T-helper 17 cell (primary cell): ENCODE measurements around the gene HSPA1L. TPM values are rescaled to one million over a fixed set of nuclear protein-coding genes. Genes with fewer than 3 reads are reported as not detected.
"Not testable (repeated sequence)": the region's sequence is repeated elsewhere in the genome, so short reads cannot be mapped to it uniquely, and the experiment has no call there.

Experiments
- ATAC-seq: fragments of 150-1000 bp; cut with Tn5 transposase; 2 replicates; pipeline ENCODE4 v1.10.0; 2021; ENCODE audit warnings: mild to moderate bottlenecking, moderate library complexity
- DNase-seq, 3 donors: peaks; one replicate each; pipeline versions ENCODE4 v3.0.0 to v3.0.0-alpha.2; 2020 to 2021
- H3K9me3 ChIP-seq: one replicate; pipeline ENCODE4 v1.7.0; 2013; ENCODE audit warnings: low read length, mild to moderate bottlenecking; ENCODE audit not compliant: control insufficient read depth, poor library complexity, severe bottlenecking
- H3K27ac Mint-ChIP-seq: one replicate; pipeline ENCODE4 v1.8.0; 2022; ENCODE audit warnings: mild to moderate bottlenecking, moderate library complexity, mixed read lengths
- H3K27me3 Mint-ChIP-seq: one replicate; pipeline ENCODE4 v1.8.0; 2022; ENCODE audit warnings: mixed read lengths
- H3K36me3 Mint-ChIP-seq: one replicate; pipeline ENCODE4 v1.8.0; 2022; ENCODE audit warnings: low read depth, mixed read lengths
- H3K4me1 Mint-ChIP-seq: one replicate; pipeline ENCODE4 v1.8.0; 2022; ENCODE audit warnings: mild to moderate bottlenecking, mixed read lengths
- H3K4me3 Mint-ChIP-seq: one replicate; pipeline ENCODE4 v1.8.0; 2022; ENCODE audit warnings: mild to moderate bottlenecking, moderate library complexity, mixed read lengths
- total RNA-seq, 4 donors: library from RNA in 2 of 4; stranded (reverse) in 2 of 4; gene quantifications; one replicate each; pipeline ENCODE4 v1.2.3 and lab custom pipeline; 2022 to 2026

The HSPA1L gene
- total RNA-seq, 2 donors from 2014 or later = 3.4 to 3.5 TPM

GRCh38 chr6:31831350-31832215, 16.5 kb upstream of the HSPA1L start:
- no peaks in the 10 kb centered on the region for H3K27me3 Mint-ChIP-seq
- H3K4me1 Mint-ChIP-seq = peaks cover 31% of the 10 kb centered on the region
- no peaks in the 10 kb centered on the region for H3K9me3 ChIP-seq
- H3K4me3 Mint-ChIP-seq = peak overlapping the region; percentile 94
- no peak for ATAC-seq
- no peak overlapping the region for H3K27ac Mint-ChIP-seq
- DNase-seq = no peak
- peaks cover 2% of the 10 kb centered on the region for H3K36me3 Mint-ChIP-seq

- ATAC-seq (no peak), DNase-seq (no peak)
- peaks cover 25% of the 10 kb centered on the region for H3K4me1 Mint-ChIP-seq
- no peaks in the 10 kb centered on the region for H3K27me3 Mint-ChIP-seq
- peaks cover 2% of the 10 kb centered on the region for H3K36me3 Mint-ChIP-seq
- no peaks in the 10 kb centered on the region for H3K9me3 ChIP-seq
- H3K27ac Mint-ChIP-seq = peak overlapping the region; percentile 94
- H3K4me3 Mint-ChIP-seq = peak overlapping the region; percentile 94
Measured at GRCh38 chr6:31830886-31831335, 15.8 kb upstream of the HSPA1L start.

GRCh38 chr6:31829633-31830283, 14.7 kb upstream of the HSPA1L start:
- H3K4me3 Mint-ChIP-seq = peak overlapping the region; percentile 94
- no peaks in the 10 kb centered on the region for H3K9me3 ChIP-seq
- H3K27ac Mint-ChIP-seq = peak overlapping the region; percentile 94
- peak; percentile 17 for ATAC-seq
- peaks cover 27% of the 10 kb centered on the region for H3K4me1 Mint-ChIP-seq
- DNase-seq = no peak
- H3K27me3 Mint-ChIP-seq = no peaks in the 10 kb centered on the region
- peaks cover 2% of the 10 kb centered on the region for H3K36me3 Mint-ChIP-seq

- ATAC-seq = peak; percentile 74
- peak; percentile 62 to 82 (median 74) for DNase-seq
- H3K9me3 ChIP-seq = no peaks in the 10 kb centered on the region
- Mint-ChIP-seq H3K4me3 (peak within 1 kb of the TSS; percentile 96), H3K27me3 (no peaks in the 10 kb centered on the region), H3K4me1 (peaks cover 27% of the 10 kb centered on the region), H3K27ac (peak within 1 kb of the TSS; percentile 95), H3K36me3 (no peaks in the 10 kb centered on the region)
Measured at GRCh38 chr6:31827286-31828079, 12.4 kb upstream of the HSPA1L start, which contains the start of gene HSPA1B. HSPA1B (plus strand) TSS chr6:31827738; CDS start chr6:31827951, 213 bp downstream.

DNA sequence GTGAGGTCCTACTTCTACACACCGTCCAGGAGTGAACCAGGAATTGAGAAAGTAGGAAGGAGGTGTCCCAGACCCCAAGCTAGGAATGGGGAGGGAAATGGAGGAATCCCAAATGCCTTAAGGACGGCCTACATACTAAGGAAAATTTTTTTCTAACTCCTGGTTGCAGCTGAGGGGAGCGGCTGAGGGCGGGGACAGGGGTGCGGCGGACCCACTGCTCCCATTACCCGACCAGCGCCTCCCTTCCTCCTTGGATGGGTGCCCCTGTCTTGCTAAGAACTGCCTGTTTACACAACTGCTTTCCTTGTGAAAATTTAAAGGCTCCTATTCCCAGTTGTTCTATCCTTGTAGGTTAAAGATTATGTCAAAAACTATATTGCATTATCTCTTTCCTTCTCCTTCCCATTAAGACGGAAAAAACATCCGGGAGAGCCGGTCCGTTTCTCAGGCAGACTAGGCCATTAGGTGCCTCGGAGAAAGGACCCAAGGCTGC, 11.8 kb upstream of the HSPA1L start:
- Mint-ChIP-seq H3K27me3 (no peaks in the 10 kb centered on the region), H3K4me3 (peak overlapping the region; percentile 96), H3K36me3 (peaks cover 2% of the 10 kb centered on the region), H3K4me1 (peaks cover 32% of the 10 kb centered on the region), H3K27ac (peak overlapping the region; percentile 95)
- ATAC-seq (peak; percentile 10), DNase-seq (no peak)
- H3K9me3 ChIP-seq = no peaks in the 10 kb centered on the region

DNA sequence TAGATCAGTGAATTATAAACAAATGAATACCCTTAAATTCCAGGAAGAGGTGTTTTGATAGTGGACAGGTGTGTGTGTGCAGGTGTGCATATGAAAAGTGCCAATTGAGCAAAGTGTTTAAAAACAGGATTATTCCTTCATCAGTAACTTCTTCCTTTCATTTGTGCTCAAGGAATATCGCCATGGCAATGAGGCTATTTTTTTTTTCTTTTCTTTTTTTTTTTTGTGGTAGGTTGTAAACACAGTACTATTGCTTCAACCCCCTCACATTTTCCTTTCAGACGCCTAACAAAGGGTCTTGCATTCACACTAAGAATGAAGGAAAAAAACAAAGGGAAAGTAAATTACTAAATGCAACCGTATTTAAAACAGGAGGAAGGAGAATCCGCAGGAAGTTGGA, 10.5 kb upstream of the HSPA1L start:
- no peaks in the 10 kb centered on the region for H3K27me3 Mint-ChIP-seq
- peak overlapping the region; percentile 95 for H3K27ac Mint-ChIP-seq
- H3K9me3 ChIP-seq = no peaks in the 10 kb centered on the region
- no peak for DNase-seq
- H3K36me3 Mint-ChIP-seq = peaks cover 2% of the 10 kb centered on the region
- peaks cover 31% of the 10 kb centered on the region for H3K4me1 Mint-ChIP-seq
- no peak for ATAC-seq
- peak overlapping the region; percentile 53 for H3K4me3 Mint-ChIP-seq

DNA sequence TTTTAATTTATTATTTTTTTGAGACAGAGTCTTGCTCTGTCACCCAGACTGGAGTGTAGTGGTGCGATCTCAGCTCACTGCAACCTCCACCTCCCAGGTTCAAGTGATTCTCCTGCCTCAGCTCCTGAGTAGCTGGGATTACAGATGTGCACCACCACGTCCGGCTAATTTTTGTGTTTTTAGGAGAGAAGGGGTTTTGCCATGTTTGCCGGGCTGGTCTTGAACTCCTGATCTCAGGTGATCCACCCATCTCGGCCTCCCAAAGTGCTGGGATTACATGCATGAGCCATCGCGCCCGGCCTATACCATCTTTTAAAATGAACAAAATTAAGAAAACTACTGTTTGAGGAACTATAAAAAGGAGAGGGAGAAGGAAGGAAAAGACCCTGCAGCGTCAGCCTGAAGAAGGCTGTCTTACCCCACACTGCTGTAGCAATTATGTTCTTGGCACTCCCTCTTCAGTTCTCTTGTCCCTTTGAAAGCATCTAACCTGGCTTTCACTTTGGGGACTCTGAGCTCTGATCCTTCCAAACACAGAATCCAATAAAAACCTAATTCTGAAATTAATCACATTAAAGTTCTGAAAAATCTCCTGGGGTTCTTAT, 8.6 kb upstream of the HSPA1L start:
- peak overlapping the region; percentile 96 for H3K27ac Mint-ChIP-seq
- H3K36me3 Mint-ChIP-seq, DNase-seq, H3K27me3 Mint-ChIP-seq, ATAC-seq, H3K9me3 ChIP-seq, H3K4me3 Mint-ChIP-seq: not testable (repeated sequence)
- H3K4me1 Mint-ChIP-seq = peaks cover 28% of the 10 kb centered on the region

DNA sequence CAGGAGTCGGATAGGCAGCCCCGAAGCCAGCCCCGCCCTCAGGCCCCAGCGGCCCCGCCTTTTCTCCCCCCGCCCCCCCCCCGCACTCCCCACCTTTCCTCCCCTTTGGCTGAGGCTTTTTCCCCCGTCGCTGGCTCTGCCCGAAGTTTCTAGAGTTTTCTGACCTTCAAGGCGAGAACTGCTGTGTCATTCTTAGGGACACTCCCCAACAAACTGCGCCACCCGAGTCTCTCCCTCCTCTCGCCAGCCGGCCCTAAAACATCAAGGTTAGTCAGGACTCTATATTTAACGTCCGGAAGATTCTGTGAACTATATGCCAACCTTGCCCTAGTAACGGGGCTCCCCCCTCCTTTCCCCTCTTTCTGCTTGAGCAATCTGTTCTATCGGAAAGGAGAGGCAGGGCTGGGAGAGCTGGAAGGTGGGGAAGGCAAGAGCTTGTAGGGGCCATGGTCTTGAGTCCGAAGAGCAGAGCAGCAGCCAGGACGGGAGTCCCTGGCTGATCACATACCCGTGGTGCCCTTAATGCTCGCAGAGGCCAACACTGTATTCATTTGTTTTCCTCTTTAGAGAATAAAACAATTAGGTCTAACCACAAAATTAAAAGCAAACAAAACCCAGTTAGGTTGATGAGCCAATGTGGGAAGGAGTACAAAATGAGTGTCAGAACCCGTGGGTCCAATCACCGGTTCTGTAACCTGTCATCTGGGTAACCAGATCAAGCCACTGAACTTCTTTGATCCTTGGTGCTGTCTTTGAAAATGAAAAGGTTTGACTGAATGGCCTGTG, 7.1 kb upstream of the HSPA1L start:
- peak overlapping the region; percentile 96 for H3K27ac Mint-ChIP-seq
- peaks cover 38% of the 10 kb centered on the region for H3K4me1 Mint-ChIP-seq
- peak overlapping the region; percentile 98 for H3K4me3 Mint-ChIP-seq
- no peaks in the 10 kb centered on the region for H3K9me3 ChIP-seq
- no peaks in the 10 kb centered on the region for H3K27me3 Mint-ChIP-seq
- DNase-seq (peak; percentile 25 to 55 (median 52)), ATAC-seq (peak; percentile 63)
- H3K36me3 Mint-ChIP-seq = peaks cover 2% of the 10 kb centered on the region

DNA sequence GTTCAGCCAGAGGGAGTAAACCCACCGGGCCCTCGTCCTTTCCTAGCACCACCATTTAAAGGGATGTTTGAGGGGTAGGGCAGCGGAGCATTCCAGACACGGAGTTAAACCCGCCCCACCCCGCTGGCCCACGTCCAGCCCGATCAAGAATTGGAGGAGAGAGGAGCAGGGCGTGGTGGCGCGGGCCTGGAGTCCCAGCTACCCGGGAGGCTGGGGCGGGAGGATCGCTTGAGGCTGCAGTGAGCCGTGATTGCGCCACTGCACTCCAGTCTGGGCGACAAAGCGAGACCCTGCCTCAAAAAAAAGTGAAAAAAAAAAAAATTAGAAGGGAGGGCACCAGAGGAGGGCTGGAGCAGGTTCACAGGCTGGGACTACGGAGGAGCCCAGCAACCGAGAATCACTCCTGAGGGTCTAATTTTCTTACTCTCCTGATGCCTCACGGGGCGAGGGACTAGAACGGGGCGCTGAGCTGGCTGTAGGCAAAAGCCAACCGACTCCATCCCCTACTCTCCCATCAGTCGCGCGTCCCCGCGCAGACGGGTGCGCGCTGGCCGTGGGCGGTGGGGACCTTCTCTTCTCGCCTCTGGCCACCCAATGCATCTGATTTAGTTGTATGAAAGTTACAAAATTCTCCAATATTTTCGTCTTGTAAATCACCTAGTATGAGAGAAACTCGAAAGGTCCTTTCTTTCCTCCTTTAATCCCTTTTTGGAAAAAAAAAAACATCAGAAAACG, 6.4 kb upstream of the HSPA1L start:
- Mint-ChIP-seq H3K4me1 (peaks cover 34% of the 10 kb centered on the region), H3K4me3 (peak overlapping the region; percentile 98), H3K27me3 (no peaks in the 10 kb centered on the region), H3K27ac (peak overlapping the region; percentile 96), H3K36me3 (peaks cover 2% of the 10 kb centered on the region)
- DNase-seq (no peak), ATAC-seq (peak; percentile 10)
- no peaks in the 10 kb centered on the region for H3K9me3 ChIP-seq

GRCh38 chr6:31820399-31820798, 5.3 kb upstream of the HSPA1L start:
- not testable (repeated sequence) for H3K36me3 Mint-ChIP-seq, H3K27me3 Mint-ChIP-seq, H3K9me3 ChIP-seq, DNase-seq, ATAC-seq
- H3K4me3 Mint-ChIP-seq = peak overlapping the region; percentile 98
- H3K27ac Mint-ChIP-seq = peak overlapping the region; percentile 96
- H3K4me1 Mint-ChIP-seq = peaks cover 33% of the 10 kb centered on the region

DNA sequence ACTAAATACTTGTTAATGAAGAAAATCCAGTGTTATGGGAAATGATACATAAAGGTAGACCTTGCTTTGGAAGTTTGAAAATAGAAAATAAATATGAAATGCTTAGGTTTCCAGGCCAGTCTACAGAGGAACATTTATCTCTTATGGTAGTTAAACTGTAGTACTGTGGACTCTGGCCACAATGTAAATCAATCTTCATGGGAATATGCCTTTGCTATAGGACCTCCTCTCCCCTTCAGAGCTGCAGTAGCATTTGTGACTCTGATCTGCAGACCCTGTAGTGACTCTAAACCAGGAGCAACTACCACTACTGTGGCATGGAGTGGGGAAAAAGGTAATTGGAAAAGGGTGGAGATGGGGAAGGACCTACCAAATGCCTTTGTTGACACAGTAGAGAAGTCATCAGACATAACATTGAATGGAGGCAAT, 4.8 kb upstream of the HSPA1L start:
- H3K9me3 ChIP-seq = no peaks in the 10 kb centered on the region
- H3K27me3 Mint-ChIP-seq = no peaks in the 10 kb centered on the region
- peak overlapping the region; percentile 96 for H3K27ac Mint-ChIP-seq
- peaks cover 30% of the 10 kb centered on the region for H3K4me1 Mint-ChIP-seq
- ATAC-seq (no peak), DNase-seq (no peak)
- H3K36me3 Mint-ChIP-seq = peaks cover 2% of the 10 kb centered on the region
- H3K4me3 Mint-ChIP-seq = peak overlapping the region; percentile 62
